IMR-90 (cell line): ENCODE data around the gene TNIP1. TPM values are rescaled to one million over a fixed set of nuclear protein-coding genes. Genes with fewer than 3 reads are reported as not detected.

Source experiments
- ATAC-seq: fragments of 200-7000 bp; cut with Tn5 transposase; 2 replicates; pipeline ENCODE4 v1.9.1; 2020; ENCODE audit warnings: low read depth, mild to moderate bottlenecking, moderate library complexity
- BruUV-seq: library from RNA; stranded (reverse); fragments of 400-500 nt; replicated peaks from 2 replicates; lab custom pipeline; 2021; lab: Mats Ljungman, UMichigan
- CTCF ChIA-PET: fragments of 300-600 bp; formaldehyde crosslinking; extraction: SDS; loops from one replicate; lab custom pipeline; 2021; ENCODE audit warnings: antibody characterized with exemption; lab: Yijun Ruan, JAX
- POLR2A ChIA-PET: fragments of 300-600 bp; sonication (Branson Sonifier 250); formaldehyde crosslinking; loops from one replicate; lab custom pipeline; 2022; ENCODE audit warnings: antibody characterized with exemption; ENCODE audit not compliant: unreplicated experiment; lab: Charles Lee
- DNase-seq: peaks from one replicate; pipeline ENCODE4 v3.0.0; 2013
- H2AFZ ChIP-seq: replicated peaks from 2 replicates; pipeline ENCODE3; 2013; ENCODE audit warnings: low read length, mild to moderate bottlenecking; ENCODE audit not compliant: poor library complexity
- H2AK5ac ChIP-seq: 2 replicates; pipeline ENCODE4 v1.6.1; 2013; ENCODE audit warnings: low read depth, low read length, inconsistent platforms
- H2AK9ac ChIP-seq: replicated peaks from 2 replicates; pipeline ENCODE3; 2013; ENCODE audit warnings: mild to moderate bottlenecking, low read depth, low read length, moderate library complexity; ENCODE audit not compliant: poor library complexity
- H2BK120ac ChIP-seq: 2 replicates; pipeline ENCODE4 v1.6.1; 2013; ENCODE audit warnings: low read depth, low read length, inconsistent platforms
- H2BK15ac ChIP-seq: 3 replicates; pipeline ENCODE4 v1.6.1; 2013; ENCODE audit warnings: low read depth, low read length, inconsistent platforms
- H2BK20ac ChIP-seq: 2 replicates; pipeline ENCODE4 v1.6.1; 2013; ENCODE audit warnings: low read depth, mild to moderate bottlenecking, inconsistent platforms, low read length, moderate library complexity
- H2BK5ac ChIP-seq: 2 replicates; pipeline ENCODE4 v1.6.1; 2013; ENCODE audit warnings: mild to moderate bottlenecking, low read depth, low read length, inconsistent platforms; ENCODE audit not compliant: poor library complexity, severe bottlenecking
- H3K14ac ChIP-seq: replicated peaks from 2 replicates; pipeline ENCODE4 v1.6.1; 2013; ENCODE audit warnings: low read depth, low read length, inconsistent platforms
- H3K18ac ChIP-seq: 2 replicates; pipeline ENCODE4 v1.6.1; 2013; ENCODE audit warnings: low read depth, low read length, control low read depth
- H3K23ac ChIP-seq: 2 replicates; pipeline ENCODE4 v1.6.1; 2013; ENCODE audit warnings: low read depth, low read length, inconsistent platforms
- H3K27ac ChIP-seq: 2 replicates; pipeline ENCODE4 v1.5.1; 2013; ENCODE audit warnings: mild to moderate bottlenecking, control low read depth, low read length; ENCODE audit not compliant: insufficient read depth
- H3K27me3 ChIP-seq: 2 replicates; pipeline ENCODE4 v1.6.1; 2013; ENCODE audit warnings: low read length; ENCODE audit not compliant: control insufficient read depth, insufficient read depth
- H3K36me3 ChIP-seq: 2 replicates; pipeline ENCODE4 v1.6.1; 2013; ENCODE audit warnings: low read length, mixed read lengths; ENCODE audit not compliant: control insufficient read depth, insufficient read depth
- H3K4ac ChIP-seq: 2 replicates; pipeline ENCODE4 v1.6.1; 2013; ENCODE audit warnings: low read depth, low read length, inconsistent platforms
- H3K4me1 ChIP-seq: 2 replicates; pipeline ENCODE4 v1.6.1; 2013; ENCODE audit warnings: low read length, mixed read lengths; ENCODE audit not compliant: control insufficient read depth, insufficient read depth
- H3K4me2 ChIP-seq: 2 replicates; pipeline ENCODE4 v1.6.1; 2013; ENCODE audit warnings: low read depth, mild to moderate bottlenecking, control low read depth, low read length, moderate library complexity
- H3K4me3 ChIP-seq: 2 replicates; pipeline ENCODE4 v1.5.1; 2013; ENCODE audit warnings: low read depth, mild to moderate bottlenecking, control low read depth, low read length, moderate library complexity; ENCODE audit not compliant: insufficient read depth
- H3K56ac ChIP-seq: 2 replicates; pipeline ENCODE4 v1.6.1; 2013; ENCODE audit warnings: low read length, inconsistent platforms; ENCODE audit not compliant: insufficient read depth; ENCODE audit errors: extremely low read depth
- H3K79me1 ChIP-seq, 2 experiments: 2 replicates each; pipeline ENCODE4 v1.6.1; 2013; ENCODE audit warnings: low read length in 2 of 2, inconsistent platforms in 1 of 2, low read depth in 1 of 2
- H3K9ac ChIP-seq: 2 replicates; pipeline ENCODE4 v1.6.1; 2013; ENCODE audit warnings: low read depth, low read length, control low read depth
- H3K9me1 ChIP-seq: 2 replicates; pipeline ENCODE4 v1.6.1; 2013; ENCODE audit warnings: low read length, inconsistent platforms; ENCODE audit not compliant: insufficient read depth
- H3K9me3 ChIP-seq: 2 replicates; pipeline ENCODE4 v1.6.1; 2013; ENCODE audit warnings: low read length; ENCODE audit not compliant: control insufficient read depth, insufficient read depth
- H4K20me1 ChIP-seq: 2 replicates; pipeline ENCODE4 v1.6.1; 2013; ENCODE audit warnings: low read length, inconsistent platforms; ENCODE audit not compliant: insufficient read depth
- H4K5ac ChIP-seq: 2 replicates; pipeline ENCODE4 v1.6.1; 2013; ENCODE audit warnings: mild to moderate bottlenecking, low read depth, low read length, control low read depth
- H4K8ac ChIP-seq, 2 experiments: 2 replicates each; pipeline ENCODE4 v1.6.1; 2013; ENCODE audit warnings: low read depth in 2 of 2, low read length in 2 of 2, control low read depth in 1 of 2, inconsistent platforms in 1 of 2
- H4K91ac ChIP-seq: 2 replicates; pipeline ENCODE4 v1.6.1; 2013; ENCODE audit warnings: low read depth, low read length, inconsistent platforms; ENCODE audit not compliant: insufficient read depth
- BHLHE40 ChIP-seq: fragments of 150-350 bp; IDR thresholded peaks from 2 replicates; pipeline ENCODE4 v1.6.1; 2016; ENCODE audit warnings: mild to moderate bottlenecking, low read depth, low read length
- CEBPB ChIP-seq: IDR thresholded peaks from 2 replicates; pipeline ENCODE4 v1.6.1; 2012; ENCODE audit warnings: low read depth, low read length, improper control_type of control experiment
- ELK1 ChIP-seq: fragments of 150-350 bp; IDR thresholded peaks from 2 replicates; pipeline ENCODE4 v1.6.1; 2016; ENCODE audit warnings: low read depth, mild to moderate bottlenecking, low read length, moderate library complexity, borderline replicate concordance
- MAFK ChIP-seq: IDR thresholded peaks from 2 replicates; pipeline ENCODE4 v1.6.1; 2012; ENCODE audit warnings: low read depth, low read length, improper control_type of control experiment
- RAD21 ChIP-seq: IDR thresholded peaks from 2 replicates; pipeline ENCODE4 v1.6.1; 2012; ENCODE audit warnings: low read length, improper control_type of control experiment
- RFX5 ChIP-seq: IDR thresholded peaks from 2 replicates; pipeline ENCODE4 v1.8.0; 2012; ENCODE audit warnings: low read depth, mild to moderate bottlenecking, low read length, moderate library complexity
- USF2 ChIP-seq: fragments of 150-350 bp; IDR thresholded peaks from 2 replicates; pipeline ENCODE4 v1.6.1; 2017; ENCODE audit warnings: mild to moderate bottlenecking, antibody characterized with exemption, low read length, low read depth
- WGBS, 2 experiments: methylation state at CpG; one replicate each; pipeline versions ENCODE4 v1.1.5 to v1.1.7; 2013; ENCODE audit warnings: missing lambda C conversion rate in 2 of 2; ENCODE audit not compliant: insufficient read length in 1 of 2; ENCODE audit errors: extremely low coverage in 2 of 2; 5-methylcytosine and 5-hydroxymethylcytosine counted together
- dilution Hi-C: fragments of 300-500 bp; cut with HindIII; formaldehyde crosslinking; loops from one replicate; pipeline ENCODE4 v1.14.3; 2018; ENCODE audit warnings: low sequenced_read_pairs; ENCODE audit not compliant: unreplicated experiment
- in situ Hi-C: fragments of 300-500 bp; cut with MboI; formaldehyde crosslinking; loops from 3 replicates; pipeline ENCODE4 v1.14.3; 2019; ENCODE audit warnings: low sequenced_read_pairs, inconsistent platforms, mixed read lengths
- intact Hi-C: fragments of 100-400 bp; cut with micrococcal nuclease; formaldehyde crosslinking; loops from 2 replicates; pipeline ENCODE4 v1.10.0; 2022
- polyA plus RNA-seq, 3 experiments: library from polyadenylated mRNA; depleted of rRNA; stranded (reverse); fragments of >200 nt; gene quantifications; 2 replicates each; pipeline ENCODE4 v1.2.3, GENCODE V29; 2012; ENCODE audit warnings: low replicate concordance in 1 of 3
- total RNA-seq: library from RNA; depleted of rRNA; stranded (reverse); fragments of >200 nt; gene quantifications from 2 replicates; pipeline ENCODE4 v1.2.3, GENCODE V29; 2012

The TNIP1 gene
- total and polyA plus RNA-seq, 2 of the 4 experiments (the other 2 are of a cell fraction), result 63.8 to 92.8 TPM

GRCh38 chr5:151071848-151072629 is 8.8 kb downstream of the TNIP1 start:
- Histone ChIP-seq H4K8ac (peak overlapping the region; percentile 29 to 63), H3K36me3 (peaks cover 7% of the 10 kb centered on the region), H2BK5ac (peak overlapping the region; percentile 81), H2AK5ac (peak overlapping the region; percentile 97), H3K9me3 (no peaks in the 10 kb centered on the region), H4K5ac (peak overlapping the region; percentile 19; the same call in 1 of the 2 replicates), H2BK20ac (peak overlapping the region; percentile 95), H3K4me3 (no peak overlapping the region), H3K23ac (peak overlapping the region; percentile 74), H3K4me2 (no peak overlapping the region), H2AK9ac (peak overlapping the region; percentile 45), H2BK15ac (peak overlapping the region; percentile 92), H3K56ac (peak overlapping the region; percentile 36; the same call in 1 of the 2 replicates), H4K20me1 (peaks cover 58% of the 10 kb centered on the region), H3K9me1 (peaks cover 62% of the 10 kb centered on the region), H3K4ac (peak overlapping the region; percentile 94), H3K9ac (peak overlapping the region; percentile 9; the same call in 1 of the 2 replicates), H4K91ac (peak overlapping the region; percentile 88), H2AFZ (peak overlapping the region; percentile 35), H2BK120ac (peak overlapping the region; percentile 94), H3K4me1 (peaks cover 44% of the 10 kb centered on the region), H3K27me3 (no peaks in the 10 kb centered on the region), H3K14ac (peak overlapping the region; percentile 79), H3K18ac (peak overlapping the region; percentile 24; the same call in 1 of the 2 replicates), H3K79me1 (peaks cover 45 to 93% of the 10 kb centered on the region in 2 experiments), H3K27ac (peak overlapping the region; percentile 16)
- CTCF ChIA-PET, result interaction anchor here (0.9 to 2.4 kb wide), 2 partner anchors 21 to 54 kb away, joined by 4 to 8 read pairs; no protein-coding TSS in a partner anchor
- ATAC-seq (peak; percentile 60), DNase-seq (no peak)
- POLR2A ChIA-PET, result interaction anchor here (0.5 kb wide), 1 partner anchor 144 kb away, joined by 6 read pairs; no protein-coding TSS in a partner anchor
- dilution Hi-C loops, result no loop called here
- BruUV-seq, result no TSS peak
- 98% methylated on average over 8 of the region's 10 CpGs; no CpG with 5 or more reads in 1 of the 2 experiments for WGBS, 2 experiments
- in situ Hi-C loops, result no loop called here
- TF ChIP-seq MAFK (no peak), RAD21 (no peak), USF2 (no peak), RFX5 (no peak), CEBPB (no peak), ELK1 (no peak), BHLHE40 (no peak)
- intact Hi-C loops, result no loop called here
